Measurements from ENCODE around the gene GID8. TPM values are rescaled to one million over a fixed set of nuclear protein-coding genes. Genes with fewer than 3 reads are reported as not detected.

GID8 gene
- total RNA-seq, 1 donor from 2014 or later: 9.2 TPM

DNA sequence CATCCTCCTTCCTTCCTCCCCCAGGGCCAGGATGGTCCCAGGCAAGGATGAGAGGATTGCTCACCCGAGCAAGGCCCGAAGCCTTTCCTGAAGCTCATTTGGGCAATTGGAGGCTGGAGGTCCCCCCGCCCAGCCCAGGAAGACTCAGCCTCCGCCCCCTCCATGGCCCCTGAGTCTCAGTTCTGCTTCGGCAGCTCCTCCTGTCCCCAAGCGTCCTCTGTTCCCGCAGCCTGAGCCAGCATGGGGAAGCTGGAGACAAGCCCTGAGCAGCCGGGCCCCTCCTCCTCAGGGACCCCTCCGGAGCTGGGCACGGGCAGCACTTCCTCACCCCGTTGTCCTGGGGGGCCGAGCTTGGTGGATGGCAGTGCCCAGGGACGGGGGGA is 40.6 kb downstream of the GID8 start:
- intact Hi-C loops (cut with DNase I): no loop called here
- Histone ChIP-seq H3K27ac (no peak overlapping the region), H3K9me3 (no peaks in the 10 kb centered on the region), H3K36me3 (no peaks in the 10 kb centered on the region), H3K27me3 (no peaks in the 10 kb centered on the region), H3K4me3 (no peak overlapping the region), H3K4me1 (no peaks in the 10 kb centered on the region)
- DNase-seq (ENCODE audit: low spot score in 2 of 2): no peak
- TF ChIP-seq, protein P1, sequence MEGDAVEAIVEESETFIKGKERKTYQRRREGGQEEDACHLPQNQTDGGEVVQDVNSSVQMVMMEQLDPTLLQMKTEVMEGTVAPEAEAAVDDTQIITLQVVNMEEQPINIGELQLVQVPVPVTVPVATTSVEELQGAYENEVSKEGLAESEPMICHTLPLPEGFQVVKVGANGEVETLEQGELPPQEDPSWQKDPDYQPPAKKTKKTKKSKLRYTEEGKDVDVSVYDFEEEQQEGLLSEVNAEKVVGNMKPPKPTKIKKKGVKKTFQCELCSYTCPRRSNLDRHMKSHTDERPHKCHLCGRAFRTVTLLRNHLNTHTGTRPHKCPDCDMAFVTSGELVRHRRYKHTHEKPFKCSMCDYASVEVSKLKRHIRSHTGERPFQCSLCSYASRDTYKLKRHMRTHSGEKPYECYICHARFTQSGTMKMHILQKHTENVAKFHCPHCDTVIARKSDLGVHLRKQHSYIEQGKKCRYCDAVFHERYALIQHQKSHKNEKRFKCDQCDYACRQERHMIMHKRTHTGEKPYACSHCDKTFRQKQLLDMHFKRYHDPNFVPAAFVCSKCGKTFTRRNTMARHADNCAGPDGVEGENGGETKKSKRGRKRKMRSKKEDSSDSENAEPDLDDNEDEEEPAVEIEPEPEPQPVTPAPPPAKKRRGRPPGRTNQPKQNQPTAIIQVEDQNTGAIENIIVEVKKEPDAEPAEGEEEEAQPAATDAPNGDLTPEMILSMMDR (IDR thresholded peaks at IDR 0.05): no peak

DNA sequence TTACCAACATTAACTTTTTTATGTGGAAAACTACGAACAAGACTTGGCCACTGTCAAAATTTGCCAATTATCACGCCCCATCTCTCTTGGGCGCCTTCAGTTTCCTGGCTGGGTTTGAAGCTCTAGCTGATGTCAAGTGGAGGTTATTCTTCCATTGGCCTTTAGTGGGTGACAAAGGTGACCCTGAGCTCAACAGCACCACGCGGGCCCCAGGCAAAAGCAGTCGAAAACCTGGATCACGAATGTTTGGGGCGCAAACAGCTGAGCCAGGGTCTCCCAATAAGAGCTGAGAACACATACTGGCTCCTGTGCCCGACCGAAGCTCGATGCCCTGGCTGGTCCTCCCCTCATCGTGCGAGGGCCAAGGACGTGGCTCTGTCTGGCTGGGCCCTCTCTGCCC is 41.4 kb downstream of the GID8 start:
- DNase-seq (ENCODE audit: low spot score in 2 of 2): no peak
- no peak overlapping the region for H3K4me3 ChIP-seq
- H3K27ac ChIP-seq: no peak overlapping the region
- no peaks in the 10 kb centered on the region for H3K27me3 ChIP-seq
- TF ChIP-seq, protein P1 (IDR thresholded peaks at IDR 0.05): no peak
- H3K4me1 ChIP-seq: no peaks in the 10 kb centered on the region
- no peaks in the 10 kb centered on the region for H3K36me3 ChIP-seq
- no peaks in the 10 kb centered on the region for H3K9me3 ChIP-seq
- intact Hi-C loops (cut with DNase I): no loop called here

DNA sequence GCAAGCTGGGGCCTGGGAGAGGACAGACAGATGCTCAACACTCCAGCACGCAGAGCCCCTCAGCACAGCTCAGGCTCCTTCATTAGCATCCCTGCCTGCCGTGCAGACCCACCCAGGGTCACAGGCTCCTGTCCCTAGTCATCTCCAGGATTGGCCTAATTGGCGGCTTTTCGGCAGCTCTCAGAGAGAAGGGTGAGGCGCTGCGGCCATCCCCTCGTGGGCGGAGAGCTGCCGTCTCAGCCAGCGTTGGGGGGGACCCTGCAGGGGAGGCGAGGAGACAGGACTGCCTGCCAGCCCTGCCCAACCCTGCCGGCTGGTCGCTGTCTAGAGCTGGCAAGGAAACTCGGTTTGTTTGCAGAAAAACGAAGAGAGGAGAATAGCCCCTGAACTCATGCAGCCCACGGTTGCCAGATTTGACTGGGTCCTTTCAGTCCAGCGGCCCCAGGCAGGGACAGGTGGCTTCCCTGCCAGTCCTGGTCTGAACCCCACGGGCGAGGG is 42.0 kb downstream of the GID8 start:
- TF ChIP-seq, protein P1 (IDR thresholded peaks at IDR 0.05): no peak
- H3K36me3 ChIP-seq: no peaks in the 10 kb centered on the region
- no peak overlapping the region for H3K4me3 ChIP-seq
- H3K27me3 ChIP-seq: no peaks in the 10 kb centered on the region
- no peaks in the 10 kb centered on the region for H3K9me3 ChIP-seq
- intact Hi-C loops (cut with DNase I): no loop called here
- H3K4me1 ChIP-seq: no peaks in the 10 kb centered on the region
- no peak for DNase-seq (ENCODE audit: low spot score in 2 of 2)
- no peak overlapping the region for H3K27ac ChIP-seq

DNA sequence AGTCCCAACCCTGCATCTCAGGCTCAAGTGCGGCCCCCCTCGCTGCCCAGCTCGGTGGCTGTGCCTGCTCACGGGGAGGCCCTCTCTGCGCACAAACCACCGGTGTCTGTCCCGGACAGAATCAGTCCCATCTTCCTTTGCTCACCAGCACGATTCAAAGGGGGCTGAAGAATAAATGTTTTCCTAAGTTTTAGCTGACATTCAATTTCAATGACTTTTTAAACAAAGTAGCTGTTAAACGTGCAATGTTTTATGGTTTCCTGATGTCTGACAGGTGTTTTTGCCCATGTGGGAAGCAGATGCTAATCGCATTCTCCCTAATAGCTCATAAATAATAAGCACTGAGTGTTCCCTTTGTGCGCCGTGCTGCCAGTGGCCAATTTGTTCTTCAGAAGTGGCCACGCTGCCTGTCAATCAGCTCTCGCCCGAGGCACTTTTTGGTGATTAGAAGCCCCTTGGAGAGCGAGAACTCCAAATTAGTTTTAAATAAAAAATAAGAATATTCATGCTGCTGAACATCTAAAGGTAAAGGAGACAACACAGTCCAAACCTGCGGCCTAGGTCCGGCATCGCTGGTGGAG is 42.5 kb downstream of the GID8 start:
- Histone ChIP-seq H3K27ac (no peak overlapping the region), H3K36me3 (no peaks in the 10 kb centered on the region), H3K27me3 (no peaks in the 10 kb centered on the region), H3K4me1 (no peaks in the 10 kb centered on the region), H3K9me3 (no peaks in the 10 kb centered on the region), H3K4me3 (no peak overlapping the region)
- intact Hi-C loops (cut with DNase I): no loop called here
- DNase-seq (ENCODE audit: low spot score in 2 of 2): no peak
- TF ChIP-seq, protein P1 (IDR thresholded peaks at IDR 0.05): no peak

DNA sequence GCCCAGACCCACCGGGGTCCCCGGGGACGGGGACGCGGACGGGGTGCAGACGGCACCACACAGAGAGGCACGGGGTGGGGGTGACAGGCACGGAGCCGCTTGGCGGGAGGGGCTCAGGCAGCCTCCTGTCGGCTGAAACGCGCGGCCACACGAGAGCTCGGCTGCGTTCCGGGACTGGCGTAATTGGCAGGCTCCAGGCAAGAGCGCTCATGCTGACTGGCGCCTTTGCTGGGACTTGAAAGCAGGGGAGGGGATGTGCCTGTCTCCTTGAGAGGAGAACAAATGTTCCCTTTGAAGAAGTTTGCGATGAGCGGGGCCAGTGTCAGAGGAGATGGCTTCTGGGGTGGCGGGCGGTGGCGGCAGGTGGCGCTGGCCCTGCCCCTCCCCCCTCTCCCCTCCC is 43.0 kb downstream of the GID8 start:
- Histone ChIP-seq H3K36me3 (no peaks in the 10 kb centered on the region), H3K27ac (no peak overlapping the region)
- TF ChIP-seq, protein P1 (IDR thresholded peaks at IDR 0.05): no peak

More for the DNA sequence above, 43.0 kb downstream of the GID8 start:
- intact Hi-C loops (cut with DNase I): no loop called here
- Histone ChIP-seq H3K27me3 (no peaks in the 10 kb centered on the region), H3K4me3 (no peak overlapping the region), H3K4me1 (no peaks in the 10 kb centered on the region), H3K9me3 (no peaks in the 10 kb centered on the region)
- DNase-seq (ENCODE audit: low spot score in 2 of 2): no peak

Measured in ascending aorta (tissue), 2 donors.